ENCODE results near the gene LANCL3.
A peak's percentile ranks its signal among the peaks of the same experiment; 100 is the strongest.

LANCL3 gene

GRCh38 chrX:37676811-37677210, 105.3 kb downstream of the LANCL3 start:
- H3K9me3 ChIP-seq (ENCODE audit: control insufficient read depth, low read length), result no peaks in the 10 kb centered on the region
- H3K4me1 ChIP-seq (ENCODE audit: control insufficient read depth, insufficient read depth, low read length, poor library complexity, severe bottlenecking), result no peaks in the 10 kb centered on the region
- H3K27ac ChIP-seq (ENCODE audit: insufficient read depth, low read length, poor library complexity, severe bottlenecking), result no peak overlapping the region

GRCh38 chrX:37677243-37677642, 105.8 kb downstream of the LANCL3 start:
- no peak overlapping the region for H3K4me3 ChIP-seq (ENCODE audit: insufficient read depth, low read depth, low read length, poor library complexity, severe bottlenecking)
- H3K27me3 ChIP-seq (replicated peaks; ENCODE audit: control insufficient read depth, insufficient read depth, low read length, poor library complexity, severe bottlenecking), result no peaks in the 10 kb centered on the region

More at GRCh38 chrX:37676811-37677210, 105.3 kb downstream of the LANCL3 start:
- Histone ChIP-seq H3K4me3 (ENCODE audit: insufficient read depth, low read depth, low read length, poor library complexity, severe bottlenecking) (no peak overlapping the region), H3K36me3 (ENCODE audit: control insufficient read depth, insufficient read depth, low read length) (no peaks in the 10 kb centered on the region), H3K27me3 (replicated peaks; ENCODE audit: control insufficient read depth, insufficient read depth, low read length, poor library complexity, severe bottlenecking) (no peaks in the 10 kb centered on the region)
- no peak for DNase-seq

GRCh38 chrX:37677765-37678164, 106.3 kb downstream of the LANCL3 start:
- H3K4me1 ChIP-seq (ENCODE audit: control insufficient read depth, insufficient read depth, low read length, poor library complexity, severe bottlenecking), result no peaks in the 10 kb centered on the region
- DNase-seq, result no peak

More at GRCh38 chrX:37677243-37677642, 105.8 kb downstream of the LANCL3 start:
- no peaks in the 10 kb centered on the region for H3K4me1 ChIP-seq (ENCODE audit: control insufficient read depth, insufficient read depth, low read length, poor library complexity, severe bottlenecking)
- H3K9me3 ChIP-seq (ENCODE audit: control insufficient read depth, low read length), result no peaks in the 10 kb centered on the region
- no peak for DNase-seq
- no peaks in the 10 kb centered on the region for H3K36me3 ChIP-seq (ENCODE audit: control insufficient read depth, insufficient read depth, low read length)
- H3K27ac ChIP-seq (ENCODE audit: insufficient read depth, low read length, poor library complexity, severe bottlenecking), result no peak overlapping the region

GRCh38 chrX:37678574-37678973, 107.1 kb downstream of the LANCL3 start:
- DNase-seq, result no peak
- no peaks in the 10 kb centered on the region for H3K9me3 ChIP-seq (ENCODE audit: control insufficient read depth, low read length)
- H3K27ac ChIP-seq (ENCODE audit: insufficient read depth, low read length, poor library complexity, severe bottlenecking), result no peak overlapping the region
- no peak overlapping the region for H3K4me3 ChIP-seq (ENCODE audit: insufficient read depth, low read depth, low read length, poor library complexity, severe bottlenecking)
- no peaks in the 10 kb centered on the region for H3K27me3 ChIP-seq (replicated peaks; ENCODE audit: control insufficient read depth, insufficient read depth, low read length, poor library complexity, severe bottlenecking)
- no peaks in the 10 kb centered on the region for H3K36me3 ChIP-seq (ENCODE audit: control insufficient read depth, insufficient read depth, low read length)
- H3K4me1 ChIP-seq (ENCODE audit: control insufficient read depth, insufficient read depth, low read length, poor library complexity, severe bottlenecking), result no peaks in the 10 kb centered on the region

More at GRCh38 chrX:37677765-37678164, 106.3 kb downstream of the LANCL3 start:
- Histone ChIP-seq H3K36me3 (ENCODE audit: control insufficient read depth, insufficient read depth, low read length) (no peaks in the 10 kb centered on the region), H3K27ac (ENCODE audit: insufficient read depth, low read length, poor library complexity, severe bottlenecking) (no peak overlapping the region), H3K4me3 (ENCODE audit: insufficient read depth, low read depth, low read length, poor library complexity, severe bottlenecking) (no peak overlapping the region), H3K9me3 (ENCODE audit: control insufficient read depth, low read length) (no peaks in the 10 kb centered on the region), H3K27me3 (replicated peaks; ENCODE audit: control insufficient read depth, insufficient read depth, low read length, poor library complexity, severe bottlenecking) (no peaks in the 10 kb centered on the region)

GRCh38 chrX:37679230-37679629, 107.8 kb downstream of the LANCL3 start:
- Histone ChIP-seq H3K27ac (ENCODE audit: insufficient read depth, low read length, poor library complexity, severe bottlenecking) (no peak overlapping the region), H3K27me3 (replicated peaks; ENCODE audit: control insufficient read depth, insufficient read depth, low read length, poor library complexity, severe bottlenecking) (no peaks in the 10 kb centered on the region), H3K4me1 (ENCODE audit: control insufficient read depth, insufficient read depth, low read length, poor library complexity, severe bottlenecking) (no peaks in the 10 kb centered on the region), H3K36me3 (ENCODE audit: control insufficient read depth, insufficient read depth, low read length) (no peaks in the 10 kb centered on the region), H3K9me3 (ENCODE audit: control insufficient read depth, low read length) (no peaks in the 10 kb centered on the region), H3K4me3 (ENCODE audit: insufficient read depth, low read depth, low read length, poor library complexity, severe bottlenecking) (no peak overlapping the region)
- DNase-seq, result no peak

GRCh38 chrX:37679888-37680287, 108.4 kb downstream of the LANCL3 start:
- Histone ChIP-seq H3K27ac (ENCODE audit: insufficient read depth, low read length, poor library complexity, severe bottlenecking) (no peak overlapping the region), H3K4me1 (ENCODE audit: control insufficient read depth, insufficient read depth, low read length, poor library complexity, severe bottlenecking) (no peaks in the 10 kb centered on the region), H3K27me3 (replicated peaks; ENCODE audit: control insufficient read depth, insufficient read depth, low read length, poor library complexity, severe bottlenecking) (no peaks in the 10 kb centered on the region), H3K36me3 (ENCODE audit: control insufficient read depth, insufficient read depth, low read length) (no peaks in the 10 kb centered on the region), H3K9me3 (ENCODE audit: control insufficient read depth, low read length) (no peaks in the 10 kb centered on the region), H3K4me3 (ENCODE audit: insufficient read depth, low read depth, low read length, poor library complexity, severe bottlenecking) (no peak overlapping the region)
- no peak for DNase-seq

- Histone ChIP-seq H3K4me3 (ENCODE audit: insufficient read depth, low read depth, low read length, poor library complexity, severe bottlenecking) (no peak overlapping the region), H3K9me3 (ENCODE audit: control insufficient read depth, low read length) (no peaks in the 10 kb centered on the region), H3K27me3 (replicated peaks; ENCODE audit: control insufficient read depth, insufficient read depth, low read length, poor library complexity, severe bottlenecking) (no peaks in the 10 kb centered on the region), H3K4me1 (ENCODE audit: control insufficient read depth, insufficient read depth, low read length, poor library complexity, severe bottlenecking) (no peaks in the 10 kb centered on the region), H3K36me3 (ENCODE audit: control insufficient read depth, insufficient read depth, low read length) (no peaks in the 10 kb centered on the region), H3K27ac (ENCODE audit: insufficient read depth, low read length, poor library complexity, severe bottlenecking) (no peak overlapping the region)
- no peak for DNase-seq
Measured at GRCh38 chrX:37684426-37684825, 113.0 kb downstream of the LANCL3 start.

- no peak for DNase-seq
- Histone ChIP-seq H3K9me3 (ENCODE audit: control insufficient read depth, low read length) (no peaks in the 10 kb centered on the region), H3K27me3 (replicated peaks; ENCODE audit: control insufficient read depth, insufficient read depth, low read length, poor library complexity, severe bottlenecking) (no peaks in the 10 kb centered on the region), H3K4me1 (ENCODE audit: control insufficient read depth, insufficient read depth, low read length, poor library complexity, severe bottlenecking) (no peaks in the 10 kb centered on the region), H3K27ac (ENCODE audit: insufficient read depth, low read length, poor library complexity, severe bottlenecking) (no peak overlapping the region), H3K36me3 (ENCODE audit: control insufficient read depth, insufficient read depth, low read length) (no peaks in the 10 kb centered on the region), H3K4me3 (ENCODE audit: insufficient read depth, low read depth, low read length, poor library complexity, severe bottlenecking) (peak overlapping the region; percentile 25)
Measured at GRCh38 chrX:37684973-37685372, 113.5 kb downstream of the LANCL3 start.

GRCh38 chrX:37685381-37686359, 114.2 kb downstream of the LANCL3 start, which contains the start of gene XK:
Gene XK (plus strand): TSS chrX:37685791. CDS start chrX:37685962, 171 bp downstream.
- H3K27me3 ChIP-seq (replicated peaks; ENCODE audit: control insufficient read depth, insufficient read depth, low read length, poor library complexity, severe bottlenecking), result no peaks in the 10 kb centered on the region
- H3K9me3 ChIP-seq (ENCODE audit: control insufficient read depth, low read length), result no peaks in the 10 kb centered on the region
- no peaks in the 10 kb centered on the region for H3K36me3 ChIP-seq (ENCODE audit: control insufficient read depth, insufficient read depth, low read length)
- H3K4me3 ChIP-seq (ENCODE audit: insufficient read depth, low read depth, low read length, poor library complexity, severe bottlenecking), result peak within 1 kb of the TSS; percentile 40
- H3K27ac ChIP-seq (ENCODE audit: insufficient read depth, low read length, poor library complexity, severe bottlenecking), result no peak within 1 kb of the TSS
- H3K4me1 ChIP-seq (ENCODE audit: control insufficient read depth, insufficient read depth, low read length, poor library complexity, severe bottlenecking), result no peaks in the 10 kb centered on the region
- peak in 1 of 3 donors; percentile 3 for DNase-seq

- Histone ChIP-seq H3K36me3 (ENCODE audit: control insufficient read depth, insufficient read depth, low read length) (no peaks in the 10 kb centered on the region), H3K9me3 (ENCODE audit: control insufficient read depth, low read length) (no peaks in the 10 kb centered on the region), H3K27ac (ENCODE audit: insufficient read depth, low read length, poor library complexity, severe bottlenecking) (no peak overlapping the region), H3K4me3 (ENCODE audit: insufficient read depth, low read depth, low read length, poor library complexity, severe bottlenecking) (peak overlapping the region; percentile 40), H3K4me1 (ENCODE audit: control insufficient read depth, insufficient read depth, low read length, poor library complexity, severe bottlenecking) (no peaks in the 10 kb centered on the region), H3K27me3 (replicated peaks; ENCODE audit: control insufficient read depth, insufficient read depth, low read length, poor library complexity, severe bottlenecking) (no peaks in the 10 kb centered on the region)
- DNase-seq, result no peak
Measured at GRCh38 chrX:37686369-37686995, 115.0 kb downstream of the LANCL3 start.

Data from effector memory CD4-positive, alpha-beta T cell (primary cell).